Measurements from ENCODE around the gene SAP25. TPM values are rescaled to one million over a fixed set of nuclear protein-coding genes. Genes with fewer than 3 reads are reported as not detected.

Gene SAP25
- total RNA-seq, 1 donor from 2014 or later: 1.9 TPM

- Histone ChIP-seq H3K9ac (ENCODE audit: low read length) (peak overlapping the region; percentile 53), H3K4me2 (ENCODE audit: low read length) (peak overlapping the region; percentile 91), H3K4me1 (ENCODE audit: insufficient read depth, low read length) (peaks cover 10% of the 10 kb centered on the region), H3K36me3 (ENCODE audit: insufficient read depth, low read length) (no peaks in the 10 kb centered on the region), H3K27me3 (ENCODE audit: insufficient read depth, low read length) (no peaks in the 10 kb centered on the region), H2AFZ (ENCODE audit: low read depth, low read length) (no peak overlapping the region), H3K4me3 (ENCODE audit: insufficient read depth, low read depth, low read length) (peak overlapping the region; percentile 71), H3K79me2 (ENCODE audit: insufficient read depth, low read length) (peaks cover 24% of the 10 kb centered on the region), H3K9me3 (ENCODE audit: insufficient read depth, low read depth, low read length) (no peaks in the 10 kb centered on the region), H4K20me1 (ENCODE audit: insufficient read depth, low read length) (no peaks in the 10 kb centered on the region), H3K27ac (ENCODE audit: low read depth, low read length) (no peak overlapping the region)
- FAIRE-seq (no peak), DNase-seq (ENCODE audit: low read depth) (no peak)
- no peaks in the 10 kb centered on the region for H3K9me3 Mint-ChIP-seq (ENCODE audit: unreplicated experiment)
- no peak overlapping the region for H3K27ac Mint-ChIP-seq (ENCODE audit: unreplicated experiment)
- H3K4me3 Mint-ChIP-seq (ENCODE audit: unreplicated experiment): peak overlapping the region; percentile 90
- TF ChIP-seq CTCF (IDR thresholded peaks at IDR 0.05; ENCODE audit: insufficient read depth, low read depth, low read length) (no peak), EZH2 (IDR thresholded peaks at IDR 0.05; ENCODE audit: insufficient read depth, low read length) (no peak)
- no peaks in the 10 kb centered on the region for H3K36me3 Mint-ChIP-seq (ENCODE audit: low read depth, unreplicated experiment)
- H3K4me1 Mint-ChIP-seq (ENCODE audit: low read depth, unreplicated experiment): peaks cover 10% of the 10 kb centered on the region
- H3K27me3 Mint-ChIP-seq (ENCODE audit: low read depth, unreplicated experiment): no peaks in the 10 kb centered on the region
Measured at GRCh38 chr7:100540073-100540723, 33.5 kb downstream of the SAP25 start.

- TF ChIP-seq EZH2 (IDR thresholded peaks at IDR 0.05; ENCODE audit: insufficient read depth, low read length) (no peak), CTCF (IDR thresholded peaks at IDR 0.05; ENCODE audit: insufficient read depth, low read depth, low read length) (no peak)
- Histone ChIP-seq H3K4me2 (ENCODE audit: low read length) (peak overlapping the region; percentile 91), H3K27ac (ENCODE audit: low read depth, low read length) (peak overlapping the region; percentile 30), H3K9me3 (ENCODE audit: insufficient read depth, low read depth, low read length) (no peaks in the 10 kb centered on the region), H2AFZ (ENCODE audit: low read depth, low read length) (peak overlapping the region; percentile 80), H3K4me1 (ENCODE audit: insufficient read depth, low read length) (peaks cover 4% of the 10 kb centered on the region), H3K4me3 (ENCODE audit: insufficient read depth, low read depth, low read length) (peak overlapping the region; percentile 71), H3K36me3 (ENCODE audit: insufficient read depth, low read length) (no peaks in the 10 kb centered on the region), H4K20me1 (ENCODE audit: insufficient read depth, low read length) (no peaks in the 10 kb centered on the region), H3K27me3 (ENCODE audit: insufficient read depth, low read length) (no peaks in the 10 kb centered on the region), H3K9ac (ENCODE audit: low read length) (peak overlapping the region; percentile 62), H3K79me2 (ENCODE audit: insufficient read depth, low read length) (peaks cover 24% of the 10 kb centered on the region)
- no peak for DNase-seq (ENCODE audit: low read depth)
- Mint-ChIP-seq H3K36me3 (ENCODE audit: low read depth, unreplicated experiment) (no peaks in the 10 kb centered on the region), H3K27ac (ENCODE audit: unreplicated experiment) (peak overlapping the region; percentile 34), H3K27me3 (ENCODE audit: low read depth, unreplicated experiment) (no peaks in the 10 kb centered on the region), H3K9me3 (ENCODE audit: unreplicated experiment) (no peaks in the 10 kb centered on the region), H3K4me3 (ENCODE audit: unreplicated experiment) (peak overlapping the region; percentile 96), H3K4me1 (ENCODE audit: low read depth, unreplicated experiment) (peaks cover 4% of the 10 kb centered on the region)
- FAIRE-seq: no peak
Measured at GRCh38 chr7:100539436-100540006, 34.2 kb downstream of the SAP25 start.

Measured in astrocyte (in vitro differentiated cells and primary cell).